Measurements from ENCODE around the gene ARHGAP10.
"Not testable (repeated sequence)": the region's sequence is repeated elsewhere in the genome, so short reads cannot be mapped to it uniquely, and the experiment has no call there.

ARHGAP10 gene

GRCh38 chr4:147793569-147794313 is 61.9 kb downstream of the ARHGAP10 start:
- WGBS: 30% methylated on average over 6 of the region's 8 CpGs
- Histone ChIP-seq H2BK15ac (ENCODE audit: low read depth, poor library complexity, severe bottlenecking) (no peak overlapping the region), H3K9me3 (ENCODE audit: control insufficient read depth, low read length) (no peaks in the 10 kb centered on the region), H4K8ac (ENCODE audit: low read length) (peak overlapping the region; percentile 69), H3K27ac (ENCODE audit: low read length, poor library complexity, severe bottlenecking) (peak overlapping the region; percentile 69), H4K91ac (ENCODE audit: low read length) (peak overlapping the region; percentile 52), H2AFZ (ENCODE audit: low read depth, low read length) (no peak overlapping the region), H3K23ac (ENCODE audit: low read length in 2 of 2) (no peak overlapping the region), H3K14ac (ENCODE audit: low read length in 2 of 2) (no peak overlapping the region), H3K4me2 (ENCODE audit: low read length, poor library complexity, severe bottlenecking) (peak overlapping the region; percentile 44), H3K18ac (ENCODE audit: low read depth in 1 of 2, low read length in 2 of 2) (peak overlapping the region in 1 of 2 experiments; percentile 21), H3K36me3 (ENCODE audit: control insufficient read depth in 1 of 2, insufficient read depth in 2 of 2, low read depth in 1 of 2, low read length in 2 of 2) (peaks cover 0 to 3% of the 10 kb centered on the region in 2 experiments), H3K4me1 (ENCODE audit: control insufficient read depth, insufficient read depth, low read depth, low read length) (peaks cover 10% of the 10 kb centered on the region), H3K79me1 (replicated peaks; ENCODE audit: low read length, poor library complexity, severe bottlenecking) (peaks cover 22% of the 10 kb centered on the region), H2BK5ac (ENCODE audit: low read depth, low read length, poor library complexity, severe bottlenecking) (no peak overlapping the region), H2BK120ac (ENCODE audit: low read depth, low read length) (no peak overlapping the region), H2BK12ac (ENCODE audit: low read length in 2 of 2) (peak overlapping the region in 1 of 2 experiments; percentile 43), H3K4ac (ENCODE audit: low read depth in 1 of 2, low read length in 2 of 2) (peak overlapping the region in 1 of 2 experiments; percentile 1), H3K27me3 (ENCODE audit: control insufficient read depth in 1 of 2, insufficient read depth in 1 of 2, low read length in 2 of 2) (no peaks in the 10 kb centered on the region), H3K9ac (ENCODE audit: low read length) (peak overlapping the region; percentile 34), H3K4me3 (ENCODE audit: insufficient read depth in 1 of 2, low read depth in 1 of 2, low read length in 2 of 2) (peak overlapping the region in 1 of 2 experiments; percentile 51), H2AK5ac (ENCODE audit: low read length, severe bottlenecking) (no peak overlapping the region)
- peak; percentile 55 for DNase-seq

- Histone ChIP-seq H3K4me3 (ENCODE audit: insufficient read depth in 1 of 2, low read depth in 1 of 2, low read length in 2 of 2) (peak overlapping the region in 1 of 2 experiments; percentile 51), H3K27me3 (ENCODE audit: control insufficient read depth in 1 of 2, insufficient read depth in 1 of 2, low read length in 2 of 2) (no peaks in the 10 kb centered on the region), H3K14ac (ENCODE audit: low read length in 2 of 2) (no peak overlapping the region), H2BK12ac (ENCODE audit: low read length in 2 of 2) (no peak overlapping the region), H3K9ac (ENCODE audit: low read length) (no peak overlapping the region), H3K4me1 (ENCODE audit: control insufficient read depth, insufficient read depth, low read depth, low read length) (peaks cover 5% of the 10 kb centered on the region), H2BK120ac (ENCODE audit: low read depth, low read length) (no peak overlapping the region), H3K9me3 (ENCODE audit: control insufficient read depth, low read length) (no peaks in the 10 kb centered on the region), H3K36me3 (ENCODE audit: control insufficient read depth in 1 of 2, insufficient read depth in 2 of 2, low read depth in 1 of 2, low read length in 2 of 2) (peaks cover 0 to 3% of the 10 kb centered on the region in 2 experiments), H3K18ac (ENCODE audit: low read depth in 1 of 2, low read length in 2 of 2) (no peak overlapping the region), H2AK5ac (ENCODE audit: low read length, severe bottlenecking) (no peak overlapping the region), H4K8ac (ENCODE audit: low read length) (no peak overlapping the region), H2BK15ac (ENCODE audit: low read depth, poor library complexity, severe bottlenecking) (no peak overlapping the region), H3K27ac (ENCODE audit: low read length, poor library complexity, severe bottlenecking) (no peak overlapping the region), H4K91ac (ENCODE audit: low read length) (no peak overlapping the region), H3K4me2 (ENCODE audit: low read length, poor library complexity, severe bottlenecking) (no peak overlapping the region), H2BK5ac (ENCODE audit: low read depth, low read length, poor library complexity, severe bottlenecking) (no peak overlapping the region), H3K23ac (ENCODE audit: low read length in 2 of 2) (no peak overlapping the region), H3K4ac (ENCODE audit: low read depth in 1 of 2, low read length in 2 of 2) (no peak overlapping the region), H3K79me1 (replicated peaks; ENCODE audit: low read length, poor library complexity, severe bottlenecking) (peaks cover 24% of the 10 kb centered on the region), H2AFZ (ENCODE audit: low read depth, low read length) (no peak overlapping the region)
- DNase-seq: peak; percentile 38
- no CpG with 5 or more reads among the region's 1 CpG for WGBS
Observed at GRCh38 chr4:147794314-147794680, 62.4 kb downstream of the ARHGAP10 start.

GRCh38 chr4:147794787-147795413 is 63.0 kb downstream of the ARHGAP10 start:
- no peak overlapping the region for H2BK120ac ChIP-seq (ENCODE audit: low read depth, low read length)
- no peak overlapping the region for H3K14ac ChIP-seq (ENCODE audit: low read length in 2 of 2)
- H3K4me3 ChIP-seq (ENCODE audit: insufficient read depth in 1 of 2, low read depth in 1 of 2, low read length in 2 of 2): no peak overlapping the region
- H3K18ac ChIP-seq (ENCODE audit: low read depth in 1 of 2, low read length in 2 of 2): no peak overlapping the region
- H2BK12ac ChIP-seq (ENCODE audit: low read length in 2 of 2): no peak overlapping the region
- H3K9me3 ChIP-seq (ENCODE audit: control insufficient read depth, low read length): no peaks in the 10 kb centered on the region
- H2AK5ac ChIP-seq (ENCODE audit: low read length, severe bottlenecking): no peak overlapping the region
- H3K27ac ChIP-seq (ENCODE audit: low read length, poor library complexity, severe bottlenecking): no peak overlapping the region
- H2BK15ac ChIP-seq (ENCODE audit: low read depth, poor library complexity, severe bottlenecking): no peak overlapping the region
- H3K27me3 ChIP-seq (ENCODE audit: control insufficient read depth in 1 of 2, insufficient read depth in 1 of 2, low read length in 2 of 2): no peaks in the 10 kb centered on the region
- H3K79me1 ChIP-seq (replicated peaks; ENCODE audit: low read length, poor library complexity, severe bottlenecking): peaks cover 21% of the 10 kb centered on the region
- H3K4me2 ChIP-seq (ENCODE audit: low read length, poor library complexity, severe bottlenecking): no peak overlapping the region
- no peak for DNase-seq
- no peak overlapping the region for H3K23ac ChIP-seq (ENCODE audit: low read length in 2 of 2)
- H4K8ac ChIP-seq (ENCODE audit: low read length): no peak overlapping the region
- H2AFZ ChIP-seq (ENCODE audit: low read depth, low read length): no peak overlapping the region
- H3K9ac ChIP-seq (ENCODE audit: low read length): no peak overlapping the region
- H3K4ac ChIP-seq (ENCODE audit: low read depth in 1 of 2, low read length in 2 of 2): no peak overlapping the region
- H3K4me1 ChIP-seq (ENCODE audit: control insufficient read depth, insufficient read depth, low read depth, low read length): peaks cover 7% of the 10 kb centered on the region
- peaks cover 0 to 3% of the 10 kb centered on the region in 2 experiments for H3K36me3 ChIP-seq (ENCODE audit: control insufficient read depth in 1 of 2, insufficient read depth in 2 of 2, low read depth in 1 of 2, low read length in 2 of 2)
- no peak overlapping the region for H2BK5ac ChIP-seq (ENCODE audit: low read depth, low read length, poor library complexity, severe bottlenecking)
- WGBS: 96% methylated on average over 4 of the region's 5 CpGs
- no peak overlapping the region for H4K91ac ChIP-seq (ENCODE audit: low read length)

- not testable (repeated sequence) for H3K4me1 ChIP-seq (ENCODE audit: control insufficient read depth, insufficient read depth, low read depth, low read length); H3K9me3 ChIP-seq (ENCODE audit: control insufficient read depth, low read length); H3K9ac ChIP-seq (ENCODE audit: low read length); H3K27me3 ChIP-seq (ENCODE audit: control insufficient read depth in 1 of 2, insufficient read depth in 1 of 2, low read length in 2 of 2); H4K8ac ChIP-seq (ENCODE audit: low read length); H3K4me2 ChIP-seq (ENCODE audit: low read length, poor library complexity, severe bottlenecking); H2BK5ac ChIP-seq (ENCODE audit: low read depth, low read length, poor library complexity, severe bottlenecking); H3K36me3 ChIP-seq (ENCODE audit: control insufficient read depth in 1 of 2, insufficient read depth in 2 of 2, low read depth in 1 of 2, low read length in 2 of 2); H2AFZ ChIP-seq (ENCODE audit: low read depth, low read length); H3K18ac ChIP-seq (ENCODE audit: low read depth in 1 of 2, low read length in 2 of 2); H3K23ac ChIP-seq (ENCODE audit: low read length in 2 of 2); H2BK15ac ChIP-seq (ENCODE audit: low read depth, poor library complexity, severe bottlenecking); H3K4ac ChIP-seq (ENCODE audit: low read depth in 1 of 2, low read length in 2 of 2); H2AK5ac ChIP-seq (ENCODE audit: low read length, severe bottlenecking); H2BK12ac ChIP-seq (ENCODE audit: low read length in 2 of 2); H3K4me3 ChIP-seq (ENCODE audit: insufficient read depth in 1 of 2, low read depth in 1 of 2, low read length in 2 of 2); DNase-seq; H3K14ac ChIP-seq (ENCODE audit: low read length in 2 of 2); H4K91ac ChIP-seq (ENCODE audit: low read length); H3K27ac ChIP-seq (ENCODE audit: low read length, poor library complexity, severe bottlenecking); H2BK120ac ChIP-seq (ENCODE audit: low read depth, low read length)
- H3K79me1 ChIP-seq (replicated peaks; ENCODE audit: low read length, poor library complexity, severe bottlenecking): peaks cover 27% of the 10 kb centered on the region
- WGBS: 97% methylated on average over 4 of the region's 4 CpGs
Observed at GRCh38 chr4:147799057-147799456, 67.2 kb downstream of the ARHGAP10 start.

Measured in mesenchymal stem cell (in vitro differentiated cells and primary cell).